ENCODE data around the gene LBX1. TPM values are rescaled to one million over a fixed set of nuclear protein-coding genes. Genes with fewer than 3 reads are reported as not detected.

LBX1 gene
- total and polyA plus RNA-seq, 2 donors (not counting 1 experiment from before 2014, with no cell fraction given), result not detected

GRCh38 chr10:101272229-101272868, 43.1 kb upstream of the LBX1 start:
- DNase-seq, result peak; percentile 67
- peaks cover 33% of the 10 kb centered on the region for H3K27me3 Mint-ChIP-seq
- H3K36me3 ChIP-seq (replicated peaks in 1 of 2; ENCODE audit: control extremely low read depth in 1 of 2, control insufficient read depth in 1 of 2, extremely low read depth in 1 of 2, insufficient read depth in 2 of 2, low read length in 1 of 2), result no peaks in the 10 kb centered on the region
- no peak overlapping the region for H3K27ac ChIP-seq (ENCODE audit: low read length in 2 of 2)
- H3K9ac ChIP-seq (ENCODE audit: low read length), result no peak overlapping the region
- no peaks in the 10 kb centered on the region for H3K9me3 ChIP-seq (ENCODE audit: control extremely low read depth in 1 of 3, control insufficient read depth in 2 of 3, insufficient read depth in 1 of 3, low read length in 2 of 3)
- H3K79me2 ChIP-seq (ENCODE audit: control insufficient read depth, insufficient read depth, low read length), result no peaks in the 10 kb centered on the region
- WGBS (ENCODE audit: insufficient coverage), result 30% methylated on average over 9 of the region's 13 CpGs
- no peak overlapping the region for H3K27ac Mint-ChIP-seq
- no peaks in the 10 kb centered on the region for H4K20me1 ChIP-seq (ENCODE audit: control insufficient read depth, insufficient read depth, low read length, poor library complexity, severe bottlenecking)
- H3K4me1 ChIP-seq (ENCODE audit: control insufficient read depth in 2 of 2, insufficient read depth in 2 of 2, low read length in 2 of 2), result no peaks in the 10 kb centered on the region
- ChIA-PET POLR2A (no interaction called here), CTCF (interaction anchor here (0.6 to 4.1 kb wide), 14 partner anchors 12 to 330 kb away, joined by 3 to 29 read pairs (median 4); no protein-coding TSS in a partner anchor)
- peak overlapping the region; percentile 25 for H2AFZ ChIP-seq (ENCODE audit: insufficient read depth, low read depth, low read length, poor library complexity, severe bottlenecking)
- TF ChIP-seq CTCF (IDR thresholded peaks at IDR 0.05) (peak; percentile 74), EZH2 (IDR thresholded peaks at IDR 0.05; ENCODE audit: borderline replicate concordance, insufficient read depth, low read depth, low read length, poor library complexity, severe bottlenecking) (no peak)
- H3K4me1 Mint-ChIP-seq, result peaks cover 2% of the 10 kb centered on the region
- no peaks in the 10 kb centered on the region for H3K9me3 Mint-ChIP-seq (ENCODE audit: insufficient read depth)
- peaks cover 0 to 15% (median 4%) of the 10 kb centered on the region in 4 experiments for H3K27me3 ChIP-seq (replicated peaks in 1 of 4; ENCODE audit: control extremely low read depth in 1 of 4, control insufficient read depth in 3 of 4, insufficient read depth in 4 of 4, low read length in 3 of 4)
- H3K4me3 ChIP-seq (ENCODE audit: control extremely low read depth in 1 of 5, extremely low read depth in 1 of 5, insufficient read depth in 1 of 5, low read depth in 2 of 5, low read length in 4 of 5), result no peak overlapping the region
- intact Hi-C loops (cut with micrococcal nuclease), result loop anchor here (1.0 kb wide), 2 partner anchors 170 to 298 kb away; no protein-coding TSS in a partner anchor
- no peak overlapping the region for H3K4me3 Mint-ChIP-seq
- peak; percentile 57 for ATAC-seq (ENCODE audit: low read depth)
- no peak overlapping the region for H3K4me2 ChIP-seq (replicated peaks; ENCODE audit: low read depth, low read length, poor library complexity, severe bottlenecking)

GRCh38 chr10:101270763-101271162, 41.5 kb upstream of the LBX1 start:
- Histone ChIP-seq H3K79me2 (ENCODE audit: control insufficient read depth, insufficient read depth, low read length) (no peaks in the 10 kb centered on the region), H3K27ac (ENCODE audit: low read length in 2 of 2) (no peak overlapping the region), H3K9me3 (ENCODE audit: control extremely low read depth in 1 of 3, control insufficient read depth in 2 of 3, insufficient read depth in 1 of 3, low read length in 2 of 3) (no peaks in the 10 kb centered on the region), H3K36me3 (replicated peaks in 1 of 2; ENCODE audit: control extremely low read depth in 1 of 2, control insufficient read depth in 1 of 2, extremely low read depth in 1 of 2, insufficient read depth in 2 of 2, low read length in 1 of 2) (no peaks in the 10 kb centered on the region), H3K9ac (ENCODE audit: low read length) (no peak overlapping the region), H3K4me2 (replicated peaks; ENCODE audit: low read depth, low read length, poor library complexity, severe bottlenecking) (no peak overlapping the region), H3K27me3 (replicated peaks in 1 of 4; ENCODE audit: control extremely low read depth in 1 of 4, control insufficient read depth in 3 of 4, insufficient read depth in 4 of 4, low read length in 3 of 4) (peaks cover 0 to 15% (median 4%) of the 10 kb centered on the region in 4 experiments), H2AFZ (ENCODE audit: insufficient read depth, low read depth, low read length, poor library complexity, severe bottlenecking) (no peak overlapping the region), H4K20me1 (ENCODE audit: control insufficient read depth, insufficient read depth, low read length, poor library complexity, severe bottlenecking) (no peaks in the 10 kb centered on the region), H3K4me1 (ENCODE audit: control insufficient read depth in 2 of 2, insufficient read depth in 2 of 2, low read length in 2 of 2) (no peaks in the 10 kb centered on the region), H3K4me3 (ENCODE audit: control extremely low read depth in 1 of 5, extremely low read depth in 1 of 5, insufficient read depth in 1 of 5, low read depth in 2 of 5, low read length in 4 of 5) (no peak overlapping the region)
- ChIA-PET CTCF (interaction anchor here (1.4 to 1.6 kb wide), 3 partner anchors 11 to 302 kb away, joined by 3 to 4 read pairs (median 3); no protein-coding TSS in a partner anchor), POLR2A (no interaction called here)
- ATAC-seq (ENCODE audit: low read depth) (no peak), DNase-seq (no peak)
- Mint-ChIP-seq H3K27me3 (peaks cover 37% of the 10 kb centered on the region), H3K9me3 (ENCODE audit: insufficient read depth) (no peaks in the 10 kb centered on the region), H3K4me3 (no peak overlapping the region), H3K4me1 (peaks cover 2% of the 10 kb centered on the region), H3K27ac (no peak overlapping the region)
- 100% methylated on average over 2 of the region's 3 CpGs for WGBS (ENCODE audit: insufficient coverage)
- no peak for TF ChIP-seq CTCF (IDR thresholded peaks at IDR 0.05)
- TF ChIP-seq EZH2 (IDR thresholded peaks at IDR 0.05; ENCODE audit: borderline replicate concordance, insufficient read depth, low read depth, low read length, poor library complexity, severe bottlenecking), result no peak
- intact Hi-C loops (cut with micrococcal nuclease), result no loop called here
